ENCODE data around the gene CRELD1. TPM values are rescaled to one million over a fixed set of nuclear protein-coding genes. Genes with fewer than 3 reads are reported as not detected.

Gene CRELD1
- total and polyA plus RNA-seq, 7 donors, result 4.8 to 67.8 (median 33.7) TPM

GRCh38 chr3:9955611-9956352 lies 22.1 kb downstream of the CRELD1 start:
- 80 to 82% methylated on average over 5 of the region's 5 CpGs for WGBS, 2 donors
- TF ChIP-seq, protein P1, sequence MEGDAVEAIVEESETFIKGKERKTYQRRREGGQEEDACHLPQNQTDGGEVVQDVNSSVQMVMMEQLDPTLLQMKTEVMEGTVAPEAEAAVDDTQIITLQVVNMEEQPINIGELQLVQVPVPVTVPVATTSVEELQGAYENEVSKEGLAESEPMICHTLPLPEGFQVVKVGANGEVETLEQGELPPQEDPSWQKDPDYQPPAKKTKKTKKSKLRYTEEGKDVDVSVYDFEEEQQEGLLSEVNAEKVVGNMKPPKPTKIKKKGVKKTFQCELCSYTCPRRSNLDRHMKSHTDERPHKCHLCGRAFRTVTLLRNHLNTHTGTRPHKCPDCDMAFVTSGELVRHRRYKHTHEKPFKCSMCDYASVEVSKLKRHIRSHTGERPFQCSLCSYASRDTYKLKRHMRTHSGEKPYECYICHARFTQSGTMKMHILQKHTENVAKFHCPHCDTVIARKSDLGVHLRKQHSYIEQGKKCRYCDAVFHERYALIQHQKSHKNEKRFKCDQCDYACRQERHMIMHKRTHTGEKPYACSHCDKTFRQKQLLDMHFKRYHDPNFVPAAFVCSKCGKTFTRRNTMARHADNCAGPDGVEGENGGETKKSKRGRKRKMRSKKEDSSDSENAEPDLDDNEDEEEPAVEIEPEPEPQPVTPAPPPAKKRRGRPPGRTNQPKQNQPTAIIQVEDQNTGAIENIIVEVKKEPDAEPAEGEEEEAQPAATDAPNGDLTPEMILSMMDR (IDR thresholded peaks at IDR 0.05), result no peak
- peak in 3 of 4 donors; percentile 37 to 75 (median 52) for TF ChIP-seq POLR2AphosphoS5 (IDR thresholded peaks at IDR 0.05)
- TF ChIP-seq EP300 (IDR thresholded peaks at IDR 0.05), result peak in 1 of 4 donors; percentile 43
- no peak for TF ChIP-seq POLR2A (IDR thresholded peaks at IDR 0.05)
- H3K4me3 ChIP-seq, result no peak overlapping the region
- intact Hi-C loops (cut with DNase I), result no loop called here
- peaks cover 0 to 29% (median 17%) of the 10 kb centered on the region in 4 donors for H3K4me1 ChIP-seq
- peaks cover 0 to 2% (median 0%) of the 10 kb centered on the region in 4 donors for H3K36me3 ChIP-seq
- H3K27me3 ChIP-seq, result no peaks in the 10 kb centered on the region
- H3K9me3 ChIP-seq, result no peaks in the 10 kb centered on the region
- no peak for DNase-seq
- peak overlapping the region; percentile 23 to 74 (median 56) for H3K27ac ChIP-seq

- intact Hi-C loops (cut with DNase I), result no loop called here
- H3K4me1 ChIP-seq, result peaks cover 0 to 20% (median 8%) of the 10 kb centered on the region in 4 donors
- no peaks in the 10 kb centered on the region for H3K9me3 ChIP-seq
- TF ChIP-seq, protein P1 (IDR thresholded peaks at IDR 0.05), result no peak
- no peak for TF ChIP-seq POLR2A (IDR thresholded peaks at IDR 0.05)
- no peak for TF ChIP-seq EP300 (IDR thresholded peaks at IDR 0.05)
- H3K27ac ChIP-seq, result peak overlapping the region in 2 of 4 donors; percentile 56 to 74
- 53 to 55% methylated on average over 5 of the region's 5 CpGs for WGBS, 2 donors
- peaks cover 0 to 15% (median 0%) of the 10 kb centered on the region in 4 donors for H3K36me3 ChIP-seq
- DNase-seq, result no peak
- H3K4me3 ChIP-seq, result no peak overlapping the region
- H3K27me3 ChIP-seq, result no peaks in the 10 kb centered on the region
These were observed 23.6 kb downstream of the CRELD1 start for GRCh38 chr3:9957214-9957613.

DNA sequence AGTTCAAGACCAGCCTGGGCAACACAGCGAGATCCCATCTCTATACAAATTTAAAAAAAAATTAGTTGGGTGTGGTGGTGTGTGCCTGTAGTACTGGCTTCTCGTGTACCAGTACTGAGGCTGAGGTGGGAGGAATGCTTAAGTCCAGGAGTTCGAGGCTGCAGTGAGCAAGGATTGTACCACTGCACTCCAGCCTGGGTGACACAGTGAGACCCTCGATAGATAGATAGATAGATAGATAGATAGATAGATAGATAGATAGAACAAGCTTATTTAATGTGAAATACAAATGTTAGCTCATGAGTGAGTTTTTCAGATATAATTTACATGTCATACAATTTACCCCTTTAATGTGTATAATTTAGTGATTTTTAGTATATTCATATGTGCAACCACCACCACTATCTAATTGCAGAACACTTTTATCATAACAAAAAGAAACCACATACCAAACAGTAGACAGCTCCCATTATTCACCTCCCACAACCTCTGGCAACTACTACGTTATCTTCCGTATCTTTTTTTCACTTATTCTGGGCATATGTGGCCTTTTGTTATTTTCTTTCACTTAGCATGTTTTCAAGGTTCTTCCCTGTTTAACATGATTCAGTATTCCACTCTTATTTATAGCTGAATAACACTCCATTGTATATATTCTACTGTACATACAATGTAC lies 31.7 kb downstream of the CRELD1 start:
- intact Hi-C loops (cut with DNase I), result no loop called here
- 92% methylated on average over 6 of the region's 6 CpGs for WGBS, 2 donors
- no peak for DNase-seq
- H3K27me3 ChIP-seq, result no peaks in the 10 kb centered on the region
- peaks cover 23 to 88% (median 27%) of the 10 kb centered on the region in 4 donors for H3K36me3 ChIP-seq
- H3K4me3 ChIP-seq, result no peak overlapping the region
- peaks cover 0 to 10% (median 0%) of the 10 kb centered on the region in 4 donors for H3K4me1 ChIP-seq
- no peak for TF ChIP-seq EP300 (IDR thresholded peaks at IDR 0.05)
- TF ChIP-seq POLR2A (IDR thresholded peaks at IDR 0.05), result no peak
- TF ChIP-seq, protein P1 (IDR thresholded peaks at IDR 0.05), result no peak
- no peak for TF ChIP-seq POLR2AphosphoS5 (IDR thresholded peaks at IDR 0.05)
- H3K9me3 ChIP-seq, result no peaks in the 10 kb centered on the region
- no peak overlapping the region for H3K27ac ChIP-seq

DNA sequence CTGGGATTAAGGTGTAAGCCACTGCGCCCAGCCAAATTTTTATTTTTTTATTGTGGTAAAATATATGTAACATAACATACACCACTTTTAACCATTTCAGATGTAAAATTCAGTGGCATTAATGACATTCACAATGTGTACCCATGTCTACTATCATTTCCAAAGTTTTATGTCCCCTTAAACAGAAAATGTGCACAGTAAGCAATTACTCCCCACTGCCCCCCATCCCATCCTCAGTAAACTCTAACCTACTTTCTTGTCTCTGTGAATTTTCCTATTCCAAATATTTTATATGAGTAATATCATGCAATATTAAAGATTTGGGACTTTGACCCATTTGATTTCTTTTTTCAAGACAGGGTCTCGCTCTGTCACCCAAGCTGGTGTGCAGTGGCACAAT lies 33.2 kb downstream of the CRELD1 start:
- 98 to 100% methylated on average over 2 of the region's 2 CpGs for WGBS, 2 donors

More for the DNA sequence above, 33.2 kb downstream of the CRELD1 start:
- H3K4me1 ChIP-seq, result peaks cover 0 to 13% (median 0%) of the 10 kb centered on the region in 4 donors
- no peak overlapping the region for H3K4me3 ChIP-seq
- DNase-seq, result no peak
- TF ChIP-seq EP300 (IDR thresholded peaks at IDR 0.05), result no peak
- TF ChIP-seq POLR2A (IDR thresholded peaks at IDR 0.05), result no peak
- TF ChIP-seq POLR2AphosphoS5 (IDR thresholded peaks at IDR 0.05), result no peak
- TF ChIP-seq, protein P1 (IDR thresholded peaks at IDR 0.05), result no peak
- intact Hi-C loops (cut with DNase I), result no loop called here
- no peaks in the 10 kb centered on the region for H3K9me3 ChIP-seq
- peaks cover 33 to 91% (median 37%) of the 10 kb centered on the region in 4 donors for H3K36me3 ChIP-seq
- H3K27ac ChIP-seq, result no peak overlapping the region
- H3K27me3 ChIP-seq, result no peaks in the 10 kb centered on the region

All from sigmoid colon (tissue), 7 donors.